GM19455 (cell line): ENCODE measurements around the gene SYPL2.

Experiments used
- ATAC-seq: cut with Tn5 transposase; IDR thresholded peaks from one replicate; pipeline ENCODE4 v1.9.1; 2021; ENCODE audit not compliant: unreplicated experiment

Gene SYPL2

GRCh38 chr1:109490934-109491302, 24.6 kb downstream of the SYPL2 start:
- ATAC-seq = no peak

- ATAC-seq = no peak
Measured at GRCh38 chr1:109491372-109491771, 25.0 kb downstream of the SYPL2 start.

- no peak for ATAC-seq
Measured at GRCh38 chr1:109492779-109493178, 26.4 kb downstream of the SYPL2 start.

GRCh38 chr1:109493227-109493626, 26.9 kb downstream of the SYPL2 start:
- ATAC-seq = no peak

GRCh38 chr1:109493805-109494539, 27.6 kb downstream of the SYPL2 start, which contains the start of gene CYB561D1:
TSS of gene CYB561D1 (plus strand) at chr1:109494094. CDS start at chr1:109494140, 46 bp downstream.
- ATAC-seq = peak; percentile 89

GRCh38 chr1:109495738-109496137, 29.4 kb downstream of the SYPL2 start:
- no peak for ATAC-seq

- no peak for ATAC-seq
Measured at GRCh38 chr1:109497449-109498160, 31.3 kb downstream of the SYPL2 start.

GRCh38 chr1:109498161-109498801, 31.9 kb downstream of the SYPL2 start:
- ATAC-seq = no peak

GRCh38 chr1:109499081-109499480, 32.7 kb downstream of the SYPL2 start:
- ATAC-seq = no peak

GRCh38 chr1:109499661-109500536, 33.6 kb downstream of the SYPL2 start:
- no peak for ATAC-seq

GRCh38 chr1:109500941-109501381, 34.6 kb downstream of the SYPL2 start:
- no peak for ATAC-seq

- ATAC-seq = no peak
Measured at GRCh38 chr1:109501644-109502363, 35.5 kb downstream of the SYPL2 start.

- ATAC-seq = no peak
Measured at GRCh38 chr1:109502364-109502851, 36.1 kb downstream of the SYPL2 start.

- ATAC-seq = no peak
Measured at GRCh38 chr1:109503935-109504334, 37.6 kb downstream of the SYPL2 start.

GRCh38 chr1:109504974-109505373, 38.6 kb downstream of the SYPL2 start:
- no peak for ATAC-seq

- no peak for ATAC-seq
Measured at GRCh38 chr1:109508001-109508872, 41.9 kb downstream of the SYPL2 start.

- no peak for ATAC-seq
Measured at GRCh38 chr1:109508873-109509175, 42.5 kb downstream of the SYPL2 start.

- peak; percentile 57 for ATAC-seq
Measured at GRCh38 chr1:109509176-109510134, 43.1 kb downstream of the SYPL2 start, which contains the start of gene AMIGO1. TSS of gene AMIGO1 (minus strand) at chr1:109509727. CDS start at chr1:109508912, 815 bp downstream.
